ENCODE data around the gene CT55. TPM values are rescaled to one million over a fixed set of nuclear protein-coding genes. Genes with fewer than 3 reads are reported as not detected.
"Not testable (repeated sequence)": the region's sequence is repeated elsewhere in the genome, so short reads cannot be mapped to it uniquely, and the experiment has no call there.

The CT55 gene
- total RNA-seq, 2 experiments from 2014 or later: not detected

DNA sequence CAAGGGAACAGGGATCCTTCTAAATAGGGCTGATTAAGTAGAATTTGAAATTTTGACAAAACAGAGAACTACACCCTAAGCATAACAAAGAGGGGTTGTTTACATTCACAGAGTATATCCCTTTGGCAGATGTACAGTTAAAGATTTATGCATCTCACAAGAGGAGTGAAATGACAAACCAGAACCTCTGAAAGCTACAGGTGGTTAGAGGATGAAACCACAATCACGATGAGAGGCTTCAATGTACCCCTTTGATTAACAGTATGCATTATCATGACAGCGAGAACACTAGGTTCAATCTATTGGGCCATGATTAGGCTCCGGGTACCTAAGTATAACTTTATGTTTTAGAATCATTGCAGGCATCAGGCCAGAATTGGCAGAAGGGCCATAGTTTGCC is 16.5 kb downstream of the CT55 start:
- H3K4me1 Mint-ChIP-seq (ENCODE audit: low read depth); H3K4me3 Mint-ChIP-seq; ATAC-seq; H3K27ac Mint-ChIP-seq; H3K27me3 Mint-ChIP-seq (ENCODE audit: low read depth); H3K36me3 Mint-ChIP-seq (ENCODE audit: low read depth); POLR2A ChIA-PET; CTCF ChIA-PET; H3K9me3 Mint-ChIP-seq (ENCODE audit: insufficient read depth); DNase-seq: not testable (repeated sequence)

DNA sequence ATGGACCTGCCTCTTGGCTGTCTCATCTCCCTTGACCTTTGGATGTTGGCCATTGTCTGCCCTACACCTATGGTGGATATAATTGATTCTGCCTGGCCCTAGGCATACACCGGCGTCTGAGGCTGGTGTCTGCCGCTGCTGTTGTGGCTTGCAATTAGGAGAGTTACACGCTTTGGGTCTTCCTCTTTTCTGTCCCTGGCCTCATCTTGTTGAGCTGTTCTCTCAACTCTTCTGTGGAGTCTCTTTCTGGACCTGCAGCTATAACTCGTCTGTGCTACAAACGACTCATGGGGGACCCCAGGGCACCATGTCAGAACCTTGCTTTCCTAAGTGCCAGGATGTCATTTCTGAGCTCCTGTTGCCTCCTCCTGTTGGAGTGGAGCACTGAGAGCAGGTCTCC is 45.1 kb downstream of the CT55 start:
- H3K27ac Mint-ChIP-seq; H3K36me3 Mint-ChIP-seq (ENCODE audit: low read depth); H3K4me3 Mint-ChIP-seq; POLR2A ChIA-PET; ATAC-seq; H3K27me3 Mint-ChIP-seq (ENCODE audit: low read depth); H3K9me3 Mint-ChIP-seq (ENCODE audit: insufficient read depth); DNase-seq; CTCF ChIA-PET; H3K4me1 Mint-ChIP-seq (ENCODE audit: low read depth): not testable (repeated sequence)

DNA sequence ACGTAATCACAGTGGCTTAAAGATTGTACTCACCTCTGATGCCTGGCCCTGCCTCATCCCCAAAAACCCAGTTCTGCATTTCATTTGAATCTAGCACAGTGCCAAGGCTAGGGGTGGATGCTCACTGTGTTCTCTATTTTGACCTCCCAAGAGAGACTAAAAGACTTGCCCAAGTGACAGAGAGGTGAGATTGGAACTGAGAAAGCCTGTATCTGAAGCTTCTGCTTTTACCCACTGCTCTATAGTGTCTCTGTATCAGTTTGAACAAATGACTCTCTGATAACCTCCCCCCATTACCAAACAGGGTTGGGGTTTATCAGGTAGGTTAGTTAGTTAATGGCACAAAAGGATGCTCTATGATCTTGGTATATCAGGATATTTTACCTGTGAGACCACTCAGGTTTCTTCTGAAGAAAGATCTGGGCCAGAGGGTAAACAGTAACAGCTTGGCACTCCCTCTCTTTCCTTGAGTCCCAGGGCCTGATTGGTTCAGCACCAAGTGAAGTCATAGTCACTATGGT is 51.1 kb downstream of the CT55 start, which contains the start of gene ETDB:
Gene ETDB, minus strand, starts transcription at position 471 of the 521 bp plus-strand sequence. CDS start 1,265 bp downstream, outside the sequence.
- H3K4me3 Mint-ChIP-seq; DNase-seq; H3K4me1 Mint-ChIP-seq (ENCODE audit: low read depth); CTCF ChIA-PET; H3K27me3 Mint-ChIP-seq (ENCODE audit: low read depth); H3K36me3 Mint-ChIP-seq (ENCODE audit: low read depth); POLR2A ChIA-PET; H3K9me3 Mint-ChIP-seq (ENCODE audit: insufficient read depth); ATAC-seq; H3K27ac Mint-ChIP-seq: not testable (repeated sequence)

DNA sequence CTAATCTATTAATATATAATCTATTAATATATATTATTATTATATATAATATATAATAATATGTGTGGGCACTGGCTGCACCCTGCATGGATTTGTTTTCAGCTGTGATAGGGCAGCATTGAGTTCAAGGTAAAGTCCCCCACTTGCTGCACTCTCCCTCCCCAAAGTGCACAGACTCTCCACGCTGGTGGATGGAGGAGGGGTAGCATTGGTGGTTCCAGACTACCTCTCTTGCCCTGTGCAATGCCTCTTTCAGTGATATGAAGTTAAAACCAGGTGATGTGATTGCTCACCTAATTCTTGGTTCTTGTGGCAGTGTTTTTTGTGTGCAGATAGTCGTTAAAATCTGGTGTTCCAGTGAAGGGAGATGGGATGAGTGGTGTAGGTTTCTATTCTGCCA is 55.1 kb downstream of the CT55 start:
- POLR2A ChIA-PET; DNase-seq; H3K4me3 Mint-ChIP-seq; H3K27ac Mint-ChIP-seq; H3K4me1 Mint-ChIP-seq (ENCODE audit: low read depth); H3K36me3 Mint-ChIP-seq (ENCODE audit: low read depth); ATAC-seq; H3K9me3 Mint-ChIP-seq (ENCODE audit: insufficient read depth); H3K27me3 Mint-ChIP-seq (ENCODE audit: low read depth); CTCF ChIA-PET: not testable (repeated sequence)

DNA sequence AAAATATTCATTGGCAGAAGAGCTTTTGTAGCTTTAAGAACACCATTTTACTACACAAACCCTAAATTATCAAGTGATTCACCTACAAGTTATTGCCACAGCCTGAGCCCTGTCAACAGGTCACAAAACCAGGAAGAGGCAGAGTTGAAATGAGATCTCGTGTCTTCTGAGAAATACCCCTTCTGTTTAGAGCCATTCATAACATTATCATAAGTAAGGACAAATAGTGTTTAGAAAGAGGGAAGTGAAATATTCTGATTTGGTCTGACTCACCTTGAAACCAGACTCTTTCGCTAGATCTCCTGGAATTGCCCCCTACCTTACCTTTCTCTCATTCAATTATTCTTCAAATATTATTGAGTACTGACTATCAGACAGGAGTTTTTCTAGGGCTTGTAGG is 56.8 kb downstream of the CT55 start:
- Mint-ChIP-seq H3K9me3 (ENCODE audit: insufficient read depth) (no peaks in the 10 kb centered on the region), H3K27me3 (ENCODE audit: low read depth) (peaks cover 15% of the 10 kb centered on the region), H3K27ac (no peak overlapping the region), H3K4me3 (no peak overlapping the region), H3K4me1 (ENCODE audit: low read depth) (no peaks in the 10 kb centered on the region), H3K36me3 (ENCODE audit: low read depth) (no peaks in the 10 kb centered on the region)
- DNase-seq (no peak), ATAC-seq (peak; percentile 36)
- ChIA-PET POLR2A (no interaction called here), CTCF (interaction anchor here (0.8 kb wide), 1 partner anchor 71 kb away, joined by 3 read pairs; no protein-coding TSS in a partner anchor)

DNA sequence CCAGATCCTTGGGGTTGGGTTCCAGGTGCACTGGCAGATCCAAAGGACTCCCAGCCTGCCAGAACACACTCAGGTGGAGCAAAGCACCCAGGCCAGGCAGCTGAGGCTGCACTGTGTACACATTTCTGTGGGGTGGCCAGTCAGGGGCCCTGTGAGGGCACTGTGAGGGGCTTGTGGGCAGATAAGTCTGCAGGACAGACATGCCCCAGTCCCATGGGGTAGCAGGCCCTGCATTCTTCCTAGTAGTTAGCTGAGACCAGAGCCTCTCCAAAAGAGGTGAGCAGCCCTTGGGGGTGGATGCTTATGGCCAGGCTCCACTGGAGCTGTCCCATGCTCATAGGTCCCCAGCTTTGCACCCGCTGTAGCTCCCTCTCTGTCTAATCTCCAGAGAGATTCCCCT is 58.5 kb downstream of the CT55 start:
- POLR2A ChIA-PET: no interaction called here
- Mint-ChIP-seq H3K9me3 (ENCODE audit: insufficient read depth) (no peaks in the 10 kb centered on the region), H3K27ac (no peak overlapping the region), H3K4me3 (no peak overlapping the region), H3K27me3 (ENCODE audit: low read depth) (peaks cover 29% of the 10 kb centered on the region), H3K36me3 (ENCODE audit: low read depth) (no peaks in the 10 kb centered on the region), H3K4me1 (ENCODE audit: low read depth) (no peaks in the 10 kb centered on the region)
- DNase-seq (no peak), ATAC-seq (peak; percentile 15)
- CTCF ChIA-PET: interaction anchor here (1.8 to 2.3 kb wide), 2 partner anchors 74 to 183 kb away, joined by 4 to 22 read pairs; no protein-coding TSS in a partner anchor

DNA sequence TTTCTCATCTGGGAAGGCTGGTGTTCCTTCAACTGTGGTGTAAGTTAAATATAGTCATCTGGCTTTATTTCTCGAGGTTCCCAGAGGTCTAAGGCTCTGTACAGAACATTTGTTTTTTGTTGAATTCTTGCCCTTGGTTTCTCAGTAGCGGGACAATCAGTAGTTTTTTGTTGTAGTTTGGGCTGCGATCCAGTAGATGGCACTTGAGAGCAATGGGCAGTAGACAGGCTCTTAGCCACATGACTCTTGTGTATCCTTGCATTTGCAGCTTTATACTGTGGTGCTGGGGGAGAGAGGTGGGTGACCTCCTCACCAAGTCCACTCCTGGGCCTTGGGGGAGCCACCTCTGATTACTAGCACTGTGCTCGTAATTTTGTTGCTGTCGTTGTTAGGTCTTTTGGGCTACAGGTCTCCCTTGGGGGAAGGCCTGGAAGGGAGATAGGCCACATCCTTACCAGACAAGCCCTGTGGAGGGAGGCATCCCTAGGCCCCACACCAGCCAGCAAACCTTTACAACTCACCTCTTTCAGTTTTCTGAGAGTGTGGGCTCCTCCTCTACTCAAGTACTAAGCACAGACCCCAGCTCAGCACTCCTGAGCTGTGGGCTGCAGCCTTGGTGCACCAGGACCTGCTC is 59.0 kb downstream of the CT55 start:
- no peak overlapping the region for H3K27ac Mint-ChIP-seq
- H3K4me3 Mint-ChIP-seq: no peak overlapping the region
- H3K4me1 Mint-ChIP-seq (ENCODE audit: low read depth): no peaks in the 10 kb centered on the region
- no peaks in the 10 kb centered on the region for H3K36me3 Mint-ChIP-seq (ENCODE audit: low read depth)
- DNase-seq (peak; percentile 49), ATAC-seq (peak; percentile 51)
- POLR2A ChIA-PET: no interaction called here
- CTCF ChIA-PET: interaction anchor here (1.8 to 2.3 kb wide), 2 partner anchors 74 to 183 kb away, joined by 4 to 22 read pairs; no protein-coding TSS in a partner anchor
- H3K9me3 Mint-ChIP-seq (ENCODE audit: insufficient read depth): no peaks in the 10 kb centered on the region
- H3K27me3 Mint-ChIP-seq (ENCODE audit: low read depth): peaks cover 29% of the 10 kb centered on the region

DNA sequence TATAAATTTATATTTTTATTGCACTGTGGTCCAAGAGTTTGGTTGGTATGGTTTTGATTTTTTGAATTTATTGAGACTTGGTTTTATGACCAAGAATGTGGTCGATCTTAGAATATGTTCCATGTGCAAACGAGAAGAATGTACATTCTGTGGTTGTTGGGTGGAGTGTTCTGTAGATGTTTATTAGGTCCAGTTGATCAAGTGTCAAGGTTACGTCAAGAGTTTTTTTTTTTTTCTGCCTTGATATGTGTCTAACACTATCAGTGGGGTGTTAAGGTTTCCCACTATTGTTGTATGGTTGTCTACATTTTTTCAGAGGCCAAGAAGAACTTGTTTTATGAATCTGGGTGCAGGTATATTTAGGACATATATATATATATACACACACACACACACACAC is 61.6 kb downstream of the CT55 start:
- ChIA-PET POLR2A (no interaction called here), CTCF (no interaction called here)
- Mint-ChIP-seq H3K36me3 (ENCODE audit: low read depth) (no peaks in the 10 kb centered on the region), H3K27me3 (ENCODE audit: low read depth) (peaks cover 31% of the 10 kb centered on the region), H3K9me3 (ENCODE audit: insufficient read depth) (no peaks in the 10 kb centered on the region), H3K4me3 (no peak overlapping the region), H3K4me1 (ENCODE audit: low read depth) (no peaks in the 10 kb centered on the region), H3K27ac (no peak overlapping the region)
- ATAC-seq (no peak), DNase-seq (no peak)

Other genes starting within 250 kb of the CT55 start
- under 1 TPM; 0.52 to 0.71 TPM for gene SMIM10, start 180.4 kb downstream of the CT55 start, total RNA-seq
- under 1 TPM; 0.26 to 0.31 TPM for gene RTL8B, start 148.9 kb downstream of the CT55 start, total RNA-seq
- 10 to 100 TPM; 24.5 to 27.0 TPM for gene RTL8C, start 139.0 kb downstream of the CT55 start, total RNA-seq
- 10 to 100 TPM; 12.9 to 13.6 TPM for gene RTL8A, start 119.3 kb downstream of the CT55 start, total RNA-seq
- not detected for gene SMIM10L2B, start 72.7 kb downstream of the CT55 start, total RNA-seq
- gene ETDB, start 50.9 kb downstream of the CT55 start, total RNA-seq: not detected
- not detected for gene ETDA, start 80.7 kb upstream of the CT55 start, total RNA-seq
- gene ETDC, start 138.1 kb upstream of the CT55 start, total RNA-seq: not detected
- 10 to 100 TPM; 12.1 to 13.8 TPM for gene ZNF75D, start 172.7 kb upstream of the CT55 start, total RNA-seq
- gene ZNF449, start 173.4 kb upstream of the CT55 start, total RNA-seq: 1 to 10 TPM; 4.3 to 4.4 TPM